Natural killer cell (primary cell): ENCODE measurements around the gene ANKRD44. TPM values are rescaled to one million over a fixed set of nuclear protein-coding genes. Genes with fewer than 3 reads are reported as not detected.

Experiments used
- ATAC-seq, 3 donors: fragments of 150-1000 bp in 2 of 3; fragments of 200-7000 bp in 1 of 3; cut with Tn5 transposase; 1 replicate in 1 of 3; 2 replicates in 2 of 3; pipeline ENCODE4 v1.10.0; 2021; ENCODE audit warnings: mild to moderate bottlenecking in 2 of 3, moderate library complexity in 2 of 3
- DNase-seq, 2 donors: peaks; one replicate each; pipeline versions ENCODE4 v3.0.0 to v3.0.0-alpha.2; 2013 to 2021; ENCODE audit warnings: mixed read lengths in 1 of 2
- H3K27ac ChIP-seq: one replicate; pipeline ENCODE4 v1.5.1; 2013; ENCODE audit warnings: mild to moderate bottlenecking, low read length
- H3K27me3 ChIP-seq: one replicate; pipeline ENCODE4 v1.6.1; 2013; ENCODE audit warnings: low read length; ENCODE audit not compliant: control insufficient read depth, insufficient read depth
- H3K36me3 ChIP-seq: one replicate; pipeline ENCODE4 v1.6.1; 2013; ENCODE audit warnings: low read length; ENCODE audit not compliant: control insufficient read depth, insufficient read depth
- H3K4me1 ChIP-seq: one replicate; pipeline ENCODE4 v1.6.1; 2013; ENCODE audit warnings: low read length; ENCODE audit not compliant: control insufficient read depth, insufficient read depth
- H3K4me3 ChIP-seq: one replicate; pipeline ENCODE4 v1.5.1; 2013; ENCODE audit warnings: low read length
- H3K9me3 ChIP-seq: one replicate; pipeline ENCODE4 v1.6.1; 2013; ENCODE audit warnings: low read length; ENCODE audit not compliant: control insufficient read depth, insufficient read depth
- H3K27ac Mint-ChIP-seq, 2 donors: one replicate each; pipeline ENCODE4 v1.8.0; 2022; ENCODE audit warnings: mild to moderate bottlenecking in 2 of 2, mixed read lengths in 2 of 2, moderate library complexity in 1 of 2
- H3K27me3 Mint-ChIP-seq, 2 donors: one replicate each; pipeline ENCODE4 v1.8.0; 2022; ENCODE audit warnings: low read depth in 2 of 2, mixed read lengths in 2 of 2
- H3K36me3 Mint-ChIP-seq: one replicate; pipeline ENCODE4 v1.8.0; 2022; ENCODE audit warnings: mixed read lengths
- H3K4me1 Mint-ChIP-seq, 2 donors: one replicate each; pipeline ENCODE4 v1.8.0; 2022; ENCODE audit warnings: mixed read lengths in 2 of 2
- H3K4me3 Mint-ChIP-seq: one replicate; pipeline ENCODE4 v1.8.0; 2022; ENCODE audit warnings: mild to moderate bottlenecking, moderate library complexity, mixed read lengths
- H3K9me3 Mint-ChIP-seq, 2 donors: one replicate each; pipeline ENCODE4 v1.8.0; 2022; ENCODE audit warnings: mixed read lengths in 2 of 2
- CTCF ChIP-seq: fragments of 200-600 bp; IDR thresholded peaks from one replicate; pipeline ENCODE4 v1.8.0; 2022; ENCODE audit warnings: antibody characterized with exemption
- WGBS: methylation state at CpG from one replicate; pipeline ENCODE4 v1.1.7; 2013; ENCODE audit warnings: missing lambda C conversion rate; ENCODE audit not compliant: insufficient coverage; 5-methylcytosine and 5-hydroxymethylcytosine counted together
- intact Hi-C: fragments of 100-400 bp; cut with micrococcal nuclease; formaldehyde crosslinking; loops from one replicate; pipeline ENCODE4 v1.14.2; 2022
- total RNA-seq, 4 donors: library from RNA; stranded (reverse); fragments of 120-200 nt in 1 of 4; gene quantifications; one replicate each; pipeline versions ENCODE4 v1.2.3 to v1.2.4, GENCODE V29; 2013 to 2022

ANKRD44 gene
- total RNA-seq, 3 donors from 2014 or later (not counting 1 experiment from before 2014, with no cell fraction given) = 252 to 376 (median 311) TPM

- no peaks in the 10 kb centered on the region for H3K36me3 Mint-ChIP-seq
- DNase-seq (peak in 1 of 2 donors; percentile 59), ATAC-seq (no peak)
- Histone ChIP-seq H3K27ac (peak overlapping the region; percentile 53), H3K9me3 (no peaks in the 10 kb centered on the region), H3K27me3 (no peaks in the 10 kb centered on the region), H3K4me3 (no peak overlapping the region), H3K4me1 (peaks cover 54% of the 10 kb centered on the region), H3K36me3 (no peaks in the 10 kb centered on the region)
- H3K27ac Mint-ChIP-seq = peak overlapping the region; percentile 89 to 93
- 76% methylated on average over 6 of the region's 7 CpGs for WGBS
- TF ChIP-seq CTCF = no peak
- H3K27me3 Mint-ChIP-seq = no peaks in the 10 kb centered on the region
- H3K9me3 Mint-ChIP-seq = no peaks in the 10 kb centered on the region
- peak overlapping the region; percentile 84 for H3K4me3 Mint-ChIP-seq
- intact Hi-C loops = no loop called here
- H3K4me1 Mint-ChIP-seq = peaks cover 88 to 89% of the 10 kb centered on the region in 2 donors
Observed at GRCh38 chr2:197236816-197237215, 73.8 kb downstream of the ANKRD44 start.

- no peak for TF ChIP-seq CTCF
- H3K27ac ChIP-seq = peak overlapping the region; percentile 53
- no peak overlapping the region for H3K4me3 ChIP-seq
- no peaks in the 10 kb centered on the region for H3K36me3 ChIP-seq
- Mint-ChIP-seq H3K4me1 (peaks cover 91 to 93% of the 10 kb centered on the region in 2 donors), H3K9me3 (no peaks in the 10 kb centered on the region), H3K27ac (peak overlapping the region; percentile 89 to 93), H3K27me3 (no peaks in the 10 kb centered on the region), H3K4me3 (peak overlapping the region; percentile 84), H3K36me3 (no peaks in the 10 kb centered on the region)
- intact Hi-C loops = no loop called here
- WGBS = 92% methylated on average over 2 of the region's 2 CpGs
- no peaks in the 10 kb centered on the region for H3K9me3 ChIP-seq
- peaks cover 59% of the 10 kb centered on the region for H3K4me1 ChIP-seq
- no peak for ATAC-seq
- no peaks in the 10 kb centered on the region for H3K27me3 ChIP-seq
- no peak for DNase-seq
Observed at GRCh38 chr2:197236159-197236558, 74.4 kb downstream of the ANKRD44 start.

GRCh38 chr2:197235711-197236110, 74.9 kb downstream of the ANKRD44 start:
- no peak for TF ChIP-seq CTCF
- no peaks in the 10 kb centered on the region for H3K9me3 ChIP-seq
- peaks cover 60% of the 10 kb centered on the region for H3K4me1 ChIP-seq
- Mint-ChIP-seq H3K27me3 (no peaks in the 10 kb centered on the region), H3K9me3 (no peaks in the 10 kb centered on the region), H3K36me3 (no peaks in the 10 kb centered on the region), H3K27ac (peak overlapping the region; percentile 89 to 93), H3K4me3 (peak overlapping the region; percentile 84), H3K4me1 (peaks cover 91 to 92% of the 10 kb centered on the region in 2 donors)
- intact Hi-C loops = no loop called here
- H3K27ac ChIP-seq = peak overlapping the region; percentile 53
- 87% methylated on average over 3 of the region's 3 CpGs for WGBS
- no peak for DNase-seq
- ATAC-seq = no peak
- H3K27me3 ChIP-seq = no peaks in the 10 kb centered on the region
- no peak overlapping the region for H3K4me3 ChIP-seq
- H3K36me3 ChIP-seq = no peaks in the 10 kb centered on the region

- no peak for DNase-seq
- Histone ChIP-seq H3K27me3 (no peaks in the 10 kb centered on the region), H3K27ac (peak overlapping the region; percentile 17), H3K4me3 (no peak overlapping the region), H3K9me3 (no peaks in the 10 kb centered on the region), H3K4me1 (peaks cover 59% of the 10 kb centered on the region), H3K36me3 (no peaks in the 10 kb centered on the region)
- peak overlapping the region; percentile 89 to 93 for H3K27ac Mint-ChIP-seq
- ATAC-seq = no peak
- intact Hi-C loops = no loop called here
- peak overlapping the region; percentile 49 for H3K4me3 Mint-ChIP-seq
- no peak for TF ChIP-seq CTCF
- peaks cover 95 to 96% of the 10 kb centered on the region in 2 donors for H3K4me1 Mint-ChIP-seq
- no peaks in the 10 kb centered on the region for H3K9me3 Mint-ChIP-seq
- no peaks in the 10 kb centered on the region for H3K27me3 Mint-ChIP-seq
- no peaks in the 10 kb centered on the region for H3K36me3 Mint-ChIP-seq
- WGBS = 79% methylated on average over 4 of the region's 4 CpGs
Observed at GRCh38 chr2:197234671-197235191, 75.8 kb downstream of the ANKRD44 start.
